Sigmoid colon (tissue), 4 donors: ENCODE data around the gene SLC5A1.

Source experiments
- CTCF ChIP-seq, 4 experiments: fragments of 450-650 bp in 3 of 4; fragments of 200-600 bp in 1 of 4; IDR thresholded peaks; one replicate each; pipeline ENCODE4 v1.5.1; 2016 to 2019; ENCODE audit warnings: antibody characterized with exemption in 4 of 4, mild to moderate bottlenecking in 3 of 4, moderate library complexity in 2 of 4
- EP300 ChIP-seq, 4 donors: sonication (generic); formaldehyde crosslinking; IDR thresholded peaks; one replicate each; pipeline ENCODE4 v1.6.1; 2017; ENCODE audit warnings: antibody characterized with exemption in 4 of 4
- POLR2A ChIP-seq, 2 donors: fragments of 450-650 bp; IDR thresholded peaks; one replicate each; pipeline ENCODE4 v1.6.1; 2016; ENCODE audit warnings: antibody characterized with exemption in 2 of 2, mild to moderate bottlenecking in 2 of 2, moderate library complexity in 2 of 2
- POLR2AphosphoS5 ChIP-seq, 4 donors: sonication (generic); formaldehyde crosslinking; IDR thresholded peaks; one replicate each; pipeline ENCODE4 v1.6.1; 2017; ENCODE audit warnings: antibody characterized with exemption in 4 of 4

DNA sequence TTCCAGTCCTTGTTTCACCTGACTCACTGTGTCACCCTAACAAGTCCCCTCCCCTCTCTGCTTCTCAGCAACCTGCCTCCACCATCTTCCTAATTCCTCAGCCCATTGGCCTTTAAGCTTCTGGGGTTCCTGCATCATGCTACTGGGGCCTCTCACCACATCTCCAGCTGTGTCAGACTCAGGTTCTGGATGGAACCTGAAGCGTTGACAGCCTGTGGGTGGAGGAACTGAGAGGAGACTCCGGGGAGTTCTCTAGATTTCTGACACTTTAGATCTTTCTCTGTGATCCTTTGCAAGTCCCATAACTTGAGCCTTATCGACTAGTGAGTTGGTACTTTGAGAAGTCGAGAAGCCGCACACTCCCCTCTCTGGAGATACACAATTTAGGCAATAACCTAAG, 11.6 kb upstream of the SLC5A1 start:
- TF ChIP-seq EP300 (IDR thresholded peaks at IDR 0.05) (no peak), POLR2AphosphoS5 (IDR thresholded peaks at IDR 0.05) (no peak), CTCF (IDR thresholded peaks at IDR 0.05) (no peak), POLR2A (IDR thresholded peaks at IDR 0.05) (no peak)
